HCT116 (cell line): ENCODE results near the gene CYB561D1. TPM values are rescaled to one million over a fixed set of nuclear protein-coding genes. Genes with fewer than 3 reads are reported as not detected.

Experiments used
- ATAC-seq: fragments of 200-7000 bp; cut with Tn5 transposase; 2 replicates; pipeline ENCODE4 v1.9.1; 2020; ENCODE audit warnings: mild to moderate bottlenecking, moderate library complexity
- BruUV-seq: library from RNA; stranded (reverse); fragments of 400-500 nt; replicated peaks from 2 replicates; lab custom pipeline; 2021; lab: Mats Ljungman, UMichigan
- CTCF ChIA-PET: fragments of 300-600 bp; sonication (Branson Sonifier 250); formaldehyde crosslinking; loops from one replicate; lab custom pipeline; 2021; ENCODE audit warnings: antibody characterized with exemption; lab: Charles Lee
- POLR2A ChIA-PET: fragments of 300-600, 350-600 bp; sonication (Branson Sonifier 250); formaldehyde crosslinking; loops from one replicate; lab custom pipeline; 2021; ENCODE audit warnings: antibody characterized with exemption; lab: Charles Lee
- RAD21 ChIA-PET, 2 experiments: fragments of 300-600 bp; sonication (Branson Sonifier 250); formaldehyde crosslinking; loops; one replicate each; lab custom pipeline; 2023; ENCODE audit warnings: low total read pairs in 2 of 2; ENCODE audit not compliant: uncharacterized antibody in 2 of 2, unreplicated experiment in 2 of 2, low non-redundant PET in 1 of 2; lab: Charles Lee
- DNase-seq: peaks from one replicate; pipeline ENCODE4 v3.0.0-alpha.2; 2010; ENCODE audit warnings: low read depth, low spot score
- H2AFZ ChIP-seq: fragments of 200-600 bp; shearing (Covaris generic), sonication (generic); 2 replicates; pipeline ENCODE4 v1.6.1; 2017; ENCODE audit warnings: low read depth, mixed run types, mixed read lengths, antibody characterized with exemption, low read length; ENCODE audit not compliant: poor library complexity, severe bottlenecking
- H3K27ac ChIP-seq: 2 replicates; pipeline ENCODE4 v1.5.1; 2012; ENCODE audit warnings: low read depth, low read length
- H3K27me3 ChIP-seq: fragments of 200-600 bp; sonication (generic); 2 replicates; pipeline ENCODE4 v1.6.1; 2016; ENCODE audit warnings: mixed run types, low read length, mixed read lengths; ENCODE audit not compliant: insufficient read depth
- H3K36me3 ChIP-seq, 2 experiments: fragments of 200-500 bp in 1 of 2; fragments of 200-600 bp in 1 of 2; sonication (Bioruptor generic) in 1 of 2; sonication (generic) in 1 of 2; 2 replicates each; pipeline versions ENCODE4 v1.5.1 to v1.6.1; 2014 to 2016; ENCODE audit warnings: low read length in 2 of 2, inconsistent platforms in 1 of 2, mixed read lengths in 1 of 2, mixed run types in 1 of 2; ENCODE audit not compliant: insufficient read depth in 2 of 2, control insufficient read depth in 1 of 2
- H3K4me1 ChIP-seq, 2 experiments: fragments of 200-600 bp in 1 of 2; sonication (generic) in 1 of 2; 2 replicates each; pipeline versions ENCODE4 v1.5.1 to v1.6.1; 2012 to 2017; ENCODE audit warnings: low read length in 2 of 2, inconsistent platforms in 1 of 2, mild to moderate bottlenecking in 1 of 2, mixed read lengths in 1 of 2, mixed run types in 1 of 2, moderate library complexity in 1 of 2; ENCODE audit not compliant: insufficient read depth in 2 of 2, control insufficient read depth in 1 of 2
- H3K4me2 ChIP-seq: fragments of 200-600 bp; sonication (generic); 2 replicates; pipeline ENCODE4 v1.6.1; 2017; ENCODE audit warnings: mixed run types, low read length, mixed read lengths
- H3K4me3 ChIP-seq, 2 experiments: fragments of 200-600 bp in 1 of 2; sonication (generic) in 1 of 2; replicated peaks in 1 of 2; 2 replicates each; pipeline ENCODE4 v1.5.1; 2011 to 2016; ENCODE audit warnings: low read length in 2 of 2, control low read depth in 1 of 2, low read depth in 1 of 2, mild to moderate bottlenecking in 1 of 2, mixed read lengths in 1 of 2, mixed run types in 1 of 2
- H3K79me2 ChIP-seq: fragments of 200-600 bp; sonication (generic); 2 replicates; pipeline ENCODE4 v1.6.1; 2017; ENCODE audit warnings: mild to moderate bottlenecking, mixed run types, low read length, moderate library complexity, mixed read lengths; ENCODE audit not compliant: insufficient read depth
- H3K9ac ChIP-seq: fragments of 200-600 bp; sonication (generic); 2 replicates; pipeline ENCODE4 v1.6.1; 2016; ENCODE audit warnings: low read length, mixed read lengths
- H3K9me2 ChIP-seq: fragments of 200-600 bp; sonication (generic), shearing (Covaris generic); 2 replicates; pipeline ENCODE4 v1.6.1; 2017; ENCODE audit warnings: mixed run types, mild to moderate bottlenecking, moderate library complexity; ENCODE audit not compliant: insufficient read depth
- H3K9me3 ChIP-seq, 2 experiments: fragments of 200-500 bp in 1 of 2; fragments of 200-600 bp in 1 of 2; sonication (Bioruptor generic) in 1 of 2; sonication (generic) in 1 of 2; 2 replicates each; pipeline ENCODE4 v1.6.1; 2014 to 2017; ENCODE audit warnings: low read length in 2 of 2, mixed read lengths in 2 of 2, inconsistent platforms in 1 of 2, low read depth in 1 of 2, mild to moderate bottlenecking in 1 of 2, mixed run types in 1 of 2, moderate library complexity in 1 of 2; ENCODE audit not compliant: control insufficient read depth in 1 of 2, insufficient read depth in 1 of 2
- H4K20me1 ChIP-seq: fragments of 200-600 bp; sonication (generic), shearing (Covaris generic); 2 replicates; pipeline ENCODE4 v1.6.1; 2017; ENCODE audit warnings: mixed run types, mild to moderate bottlenecking, moderate library complexity; ENCODE audit not compliant: insufficient read depth
- CEBPB ChIP-seq: IDR thresholded peaks from 2 replicates; pipeline ENCODE4 v1.6.1; 2012; ENCODE audit warnings: low read depth
- EGR1 ChIP-seq: IDR thresholded peaks from 2 replicates; pipeline ENCODE4 v1.6.1; 2012; ENCODE audit warnings: low read depth
- EZH2 ChIP-seq: fragments of 200-600 bp; sonication (generic); IDR thresholded peaks from 2 replicates; pipeline ENCODE4 v1.6.1; 2017; ENCODE audit warnings: antibody characterized with exemption, mixed run types
- POLR2A ChIP-seq: IDR thresholded peaks from 2 replicates; pipeline ENCODE4 v1.7.0; 2011; ENCODE audit warnings: borderline replicate concordance; ENCODE audit not compliant: insufficient read depth, insufficient read length; ENCODE audit errors: extremely low read depth
- RAD21 ChIP-seq: IDR thresholded peaks from 2 replicates; pipeline ENCODE4 v1.6.1; 2012; ENCODE audit warnings: low read depth, mild to moderate bottlenecking
- REST ChIP-seq: IDR thresholded peaks from 2 replicates; pipeline ENCODE4 v1.6.1; 2012; ENCODE audit warnings: low read depth
- SIN3A ChIP-seq: IDR thresholded peaks from 2 replicates; pipeline ENCODE4 v1.6.1; 2012; ENCODE audit warnings: low read depth
- SRF ChIP-seq: IDR thresholded peaks from 2 replicates; pipeline ENCODE4 v1.6.1; 2012; ENCODE audit warnings: low read depth
- TCF7L2 ChIP-seq: IDR thresholded peaks from 2 replicates; pipeline ENCODE4 v1.7.0; 2011; ENCODE audit warnings: borderline replicate concordance, inconsistent platforms; ENCODE audit not compliant: insufficient read depth, insufficient read length; ENCODE audit errors: extremely low read depth
- intact Hi-C: fragments of 100-400 bp; cut with micrococcal nuclease; formaldehyde crosslinking; loops from 2 replicates; pipeline ENCODE4 v1.10.0; 2022
- total RNA-seq: library from RNA; stranded (reverse); gene quantifications from one replicate; pipeline ENCODE4 v1.2.1, GENCODE V29; 2021; ENCODE audit not compliant: unreplicated experiment

The CYB561D1 gene
- total RNA-seq, 1 experiment from 2014 or later = 5.9 TPM

DNA sequence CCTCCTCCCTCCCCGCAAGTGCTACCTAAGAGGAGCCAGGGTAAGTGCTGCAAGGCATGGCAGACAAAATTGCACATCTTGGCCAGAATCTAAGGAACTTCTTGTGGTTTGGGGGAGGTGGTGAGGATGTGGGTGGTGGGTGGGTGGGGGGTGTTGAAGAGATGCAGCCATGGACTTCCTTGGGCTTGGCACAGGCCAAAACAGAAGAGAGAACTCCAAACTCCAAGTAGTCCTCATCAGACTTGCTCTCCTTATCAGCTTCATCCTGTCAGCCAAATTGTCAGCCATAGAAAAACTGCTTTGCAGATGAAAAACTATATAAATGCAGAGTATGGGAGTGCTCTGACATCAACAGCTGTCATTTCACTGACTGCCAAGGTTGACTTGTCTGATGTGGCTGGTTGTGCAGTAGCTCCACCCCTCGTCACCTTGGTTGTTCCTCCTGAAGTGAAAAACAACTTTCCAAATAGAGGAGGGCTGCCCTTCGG lies 8.5 kb downstream of the CYB561D1 start:
- H3K79me2 ChIP-seq = no peaks in the 10 kb centered on the region
- no TSS peak for BruUV-seq
- TF ChIP-seq EZH2 (no peak), SIN3A (no peak), SRF (no peak), POLR2A (no peak), EGR1 (no peak), CEBPB (no peak), RAD21 (no peak), REST (no peak), TCF7L2 (no peak)
- H3K27ac ChIP-seq = no peak overlapping the region
- no peaks in the 10 kb centered on the region for H4K20me1 ChIP-seq
- no peak overlapping the region for H2AFZ ChIP-seq
- H3K36me3 ChIP-seq = 0 out of 4 replicates have a peak, but pooled peaks cover 0 to 3% of the 10 kb centered on the region in 2 experiments
- CTCF ChIA-PET = interaction anchor here (2.1 to 2.3 kb wide), 2 partner anchors 9 to 30 kb away, joined by 6 to 8 read pairs; partner anchors contain the start of gene CYB561D1
- no peaks in the 10 kb centered on the region for H3K9me3 ChIP-seq
- H3K4me2 ChIP-seq = no peak overlapping the region
- ATAC-seq (no peak), DNase-seq (no peak)
- no peak overlapping the region for H3K4me3 ChIP-seq
- intact Hi-C loops = no loop called here
- H3K4me1 ChIP-seq = peaks cover 0 to 3% of the 10 kb centered on the region in 2 experiments; a peak in 1 of 4 replicates
- POLR2A ChIA-PET = no interaction called here
- no peaks in the 10 kb centered on the region; the same call in 1 of the 2 replicates for H3K9me2 ChIP-seq
- RAD21 ChIA-PET = no interaction called here
- no peaks in the 10 kb centered on the region for H3K27me3 ChIP-seq
- no peak overlapping the region for H3K9ac ChIP-seq
